ENCODE measurements around the gene JOSD1. TPM values are rescaled to one million over a fixed set of nuclear protein-coding genes. Genes with fewer than 3 reads are reported as not detected.

Gene JOSD1
- total RNA-seq, 1 donor from 2014 or later: 40.6 TPM

DNA sequence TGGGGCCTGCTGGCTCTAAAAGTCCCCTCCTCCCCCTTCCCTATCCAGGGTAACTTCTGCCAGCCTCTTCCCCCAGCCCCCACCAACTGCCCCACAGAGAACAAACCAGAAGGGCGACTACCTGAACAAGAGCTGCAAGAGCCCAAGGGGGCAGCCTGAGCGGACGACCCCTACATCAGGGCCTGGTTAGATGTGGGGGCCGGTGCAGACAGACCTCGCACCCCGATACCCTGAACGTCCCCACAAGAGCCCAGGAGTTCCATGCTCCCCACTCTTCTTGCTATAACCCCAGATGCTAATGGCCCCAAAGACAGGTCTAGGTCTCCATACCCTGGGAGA lies 34.4 kb upstream of the JOSD1 start:
- TF ChIP-seq CTCF (IDR thresholded peaks at IDR 0.05; ENCODE audit: unreplicated experiment): no peak
- DNase-seq (ENCODE audit: low spot score, unreplicated experiment): no peak
- H3K27ac Mint-ChIP-seq: peak overlapping the region; percentile 20
- H3K4me1 Mint-ChIP-seq (ENCODE audit: low read depth): peaks cover 3% of the 10 kb centered on the region
- H3K4me3 Mint-ChIP-seq (ENCODE audit: low read depth): no peak overlapping the region
- no peaks in the 10 kb centered on the region for H3K9me3 Mint-ChIP-seq (ENCODE audit: low read depth)
- H3K36me3 Mint-ChIP-seq (ENCODE audit: insufficient read depth): peaks cover 14% of the 10 kb centered on the region
- no peaks in the 10 kb centered on the region for H3K27me3 Mint-ChIP-seq

- no peak overlapping the region for H3K4me3 Mint-ChIP-seq (ENCODE audit: low read depth)
- no peak for DNase-seq (ENCODE audit: low spot score, unreplicated experiment)
- no peak for TF ChIP-seq CTCF (IDR thresholded peaks at IDR 0.05; ENCODE audit: unreplicated experiment)
- no peaks in the 10 kb centered on the region for H3K27me3 Mint-ChIP-seq
- no peaks in the 10 kb centered on the region for H3K9me3 Mint-ChIP-seq (ENCODE audit: low read depth)
- H3K36me3 Mint-ChIP-seq (ENCODE audit: insufficient read depth): peaks cover 14% of the 10 kb centered on the region
- peaks cover 3% of the 10 kb centered on the region for H3K4me1 Mint-ChIP-seq (ENCODE audit: low read depth)
- H3K27ac Mint-ChIP-seq: peak overlapping the region; percentile 52
These were observed 33.8 kb upstream of the JOSD1 start for GRCh38 chr22:38734421-38735100.

DNA sequence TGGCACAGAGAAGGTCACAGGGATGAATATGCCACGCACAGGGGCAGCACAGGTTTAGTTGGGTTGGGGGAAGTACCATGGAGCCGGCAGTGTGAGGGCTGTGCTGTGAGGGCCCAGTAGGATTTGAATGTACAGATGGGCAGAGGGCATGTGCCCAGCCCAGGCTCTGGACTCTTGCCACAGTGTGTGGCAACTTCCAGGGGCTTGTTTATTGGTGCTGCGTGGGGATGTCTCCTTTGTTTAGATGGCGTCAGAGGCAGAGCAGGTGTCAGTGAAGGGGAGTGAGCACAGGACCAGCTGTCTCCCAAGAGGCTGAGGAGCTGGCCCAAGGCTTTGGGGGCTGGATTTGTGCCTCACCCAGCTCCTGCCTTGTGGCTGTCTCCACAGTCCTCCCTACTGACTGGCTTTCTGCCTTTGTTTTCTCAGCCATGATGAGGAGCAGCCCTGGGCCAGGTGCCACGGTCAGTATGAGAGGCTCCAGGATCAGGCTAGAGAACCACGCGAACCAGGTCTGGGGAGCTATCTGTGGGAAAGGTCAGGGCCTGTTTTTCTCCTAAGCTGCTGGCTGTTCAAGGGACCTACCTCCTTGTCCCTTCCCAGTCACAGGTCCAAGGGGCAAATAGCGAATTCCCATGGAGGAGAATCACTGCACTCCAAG lies 33.1 kb upstream of the JOSD1 start:
- peaks cover 3% of the 10 kb centered on the region for H3K4me1 Mint-ChIP-seq (ENCODE audit: low read depth)
- H3K36me3 Mint-ChIP-seq (ENCODE audit: insufficient read depth): peaks cover 14% of the 10 kb centered on the region
- DNase-seq (ENCODE audit: low spot score, unreplicated experiment): no peak
- H3K27me3 Mint-ChIP-seq: no peaks in the 10 kb centered on the region
- no peak for TF ChIP-seq CTCF (IDR thresholded peaks at IDR 0.05; ENCODE audit: unreplicated experiment)
- no peak overlapping the region for H3K4me3 Mint-ChIP-seq (ENCODE audit: low read depth)
- H3K27ac Mint-ChIP-seq: peak overlapping the region; percentile 73
- no peaks in the 10 kb centered on the region for H3K9me3 Mint-ChIP-seq (ENCODE audit: low read depth)

GRCh38 chr22:38733329-38733723 lies 32.6 kb upstream of the JOSD1 start:
- TF ChIP-seq CTCF (IDR thresholded peaks at IDR 0.05; ENCODE audit: unreplicated experiment): peak; percentile 80
- H3K4me1 Mint-ChIP-seq (ENCODE audit: low read depth): peaks cover 3% of the 10 kb centered on the region
- peak overlapping the region; percentile 73 for H3K27ac Mint-ChIP-seq
- no peaks in the 10 kb centered on the region for H3K9me3 Mint-ChIP-seq (ENCODE audit: low read depth)
- no peak overlapping the region for H3K4me3 Mint-ChIP-seq (ENCODE audit: low read depth)
- DNase-seq (ENCODE audit: low spot score, unreplicated experiment): peak; percentile 37
- peaks cover 14% of the 10 kb centered on the region for H3K36me3 Mint-ChIP-seq (ENCODE audit: insufficient read depth)
- no peaks in the 10 kb centered on the region for H3K27me3 Mint-ChIP-seq

GRCh38 chr22:38732251-38732815 lies 31.6 kb upstream of the JOSD1 start:
- Mint-ChIP-seq H3K27me3 (no peaks in the 10 kb centered on the region), H3K36me3 (ENCODE audit: insufficient read depth) (peaks cover 10% of the 10 kb centered on the region), H3K27ac (peak overlapping the region; percentile 29), H3K4me3 (ENCODE audit: low read depth) (no peak overlapping the region), H3K9me3 (ENCODE audit: low read depth) (no peaks in the 10 kb centered on the region), H3K4me1 (ENCODE audit: low read depth) (peaks cover 3% of the 10 kb centered on the region)
- no peak for TF ChIP-seq CTCF (IDR thresholded peaks at IDR 0.05; ENCODE audit: unreplicated experiment)
- no peak for DNase-seq (ENCODE audit: low spot score, unreplicated experiment)
